HepG2 (cell line): ENCODE results near the gene MARF1. TPM values are rescaled to one million over a fixed set of nuclear protein-coding genes. Genes with fewer than 3 reads are reported as not detected.
A peak's percentile ranks its signal among the peaks of the same experiment; 100 is the strongest.

ENCODE experiments used
- ATAC-seq: fragments of 200-7000 bp; cut with Tn5 transposase; 3 replicates; pipeline ENCODE4 v1.9.1; 2020; ENCODE audit warnings: mild to moderate bottlenecking, moderate library complexity
- BruUV-seq: library from RNA; stranded (reverse); fragments of 400-500 nt; replicated peaks from 2 replicates; lab custom pipeline; 2021; lab: Mats Ljungman, UMichigan
- CTCF ChIA-PET: fragments of 300-600 bp; formaldehyde crosslinking; extraction: SDS; loops from one replicate; lab custom pipeline; 2021; ENCODE audit warnings: low total read pairs, inconsistent platforms, low intra/inter-chr PET ratio; lab: Yijun Ruan, JAX
- POLR2A ChIA-PET: fragments of 350-600 bp; sonication (Branson Sonifier 250); formaldehyde crosslinking; loops from one replicate; lab custom pipeline; 2020; ENCODE audit warnings: antibody characterized with exemption, inconsistent platforms; lab: Yijun Ruan, JAX
- DNase-seq: peaks from one replicate; pipeline ENCODE4 v3.0.0-alpha.2; 2015; ENCODE audit warnings: low spot score
- FAIRE-seq: peaks from 3 replicates; lab custom pipeline; 2011; peaks lifted over from hg19 to GRCh38; lab: Jason Lieb, UNC
- H2AFZ ChIP-seq: one replicate; pipeline ENCODE4 v1.6.1; 2011; ENCODE audit warnings: low read length, inconsistent platforms
- H3K27ac ChIP-seq: fragments of 300-600 bp; 3 replicates; pipeline ENCODE4 v1.8.0; 2011; ENCODE audit warnings: mixed run types, mild to moderate bottlenecking, mixed read lengths, low read length, inconsistent platforms; ENCODE audit not compliant: insufficient read depth; ENCODE audit errors: extremely low read length
- H3K27me3 ChIP-seq, 2 experiments: fragments of 200-600 bp in 1 of 2; 2 replicates in 1 of 2; 3 replicates in 1 of 2; pipeline versions ENCODE4 v1.6.0 to v1.8.0; 2011; ENCODE audit warnings: low read length in 2 of 2, mild to moderate bottlenecking in 2 of 2, moderate library complexity in 2 of 2, inconsistent platforms in 1 of 2; ENCODE audit not compliant: insufficient read depth in 2 of 2, control insufficient read depth in 1 of 2
- H3K36me3 ChIP-seq, 2 experiments: fragments of 200-600 bp in 1 of 2; replicated peaks in 1 of 2; 2 replicates in 1 of 2; 3 replicates in 1 of 2; pipeline versions ENCODE4 v1.5.1 to v1.8.0; 2011; ENCODE audit warnings: low read length in 2 of 2, inconsistent platforms in 1 of 2; ENCODE audit not compliant: insufficient read depth in 2 of 2, control insufficient read depth in 1 of 2
- H3K4me1 ChIP-seq: 2 replicates; pipeline ENCODE4 v1.5.1; 2012; ENCODE audit warnings: low read length, inconsistent platforms; ENCODE audit not compliant: insufficient read depth
- H3K4me2 ChIP-seq: 2 replicates; pipeline ENCODE4 v1.6.0; 2011; ENCODE audit warnings: low read depth, low read length, inconsistent platforms
- H3K4me3 ChIP-seq, 3 experiments: fragments of 200-600 bp in 1 of 3; sonication (generic), shearing (Covaris generic) in 1 of 3; replicated peaks in 1 of 3; 2 replicates each; pipeline ENCODE4 v1.5.1; 2011 to 2016; ENCODE audit warnings: low read length in 3 of 3, inconsistent platforms in 2 of 3, low read depth in 2 of 3, mild to moderate bottlenecking in 2 of 3, control low read depth in 1 of 3, mixed read lengths in 1 of 3; ENCODE audit not compliant: insufficient read depth in 1 of 3
- H3K79me2 ChIP-seq: one replicate; pipeline ENCODE4 v1.6.1; 2011; ENCODE audit warnings: low read length, inconsistent platforms; ENCODE audit not compliant: insufficient read depth
- H3K9ac ChIP-seq: 2 replicates; pipeline ENCODE4 v1.6.0; 2011; ENCODE audit warnings: mild to moderate bottlenecking, low read depth, low read length, inconsistent platforms; ENCODE audit not compliant: insufficient read depth
- H3K9me3 ChIP-seq: 2 replicates; pipeline ENCODE4 v1.5.1; 2012; ENCODE audit warnings: mild to moderate bottlenecking, low read length
- H4K20me1 ChIP-seq: 2 replicates; pipeline ENCODE4 v1.6.0; 2011; ENCODE audit warnings: inconsistent platforms, mild to moderate bottlenecking, low read length, moderate library complexity; ENCODE audit not compliant: insufficient read depth
- ARID4A ChIP-seq: sonication (generic); formaldehyde crosslinking; IDR thresholded peaks from 2 replicates; pipeline ENCODE4 v1.5.0; 2020; ENCODE audit warnings: mild to moderate bottlenecking, missing genetic modification reagents, borderline replicate concordance
- CBFB ChIP-seq: sonication (generic); formaldehyde crosslinking; IDR thresholded peaks from 2 replicates; pipeline ENCODE4 v1.4.0; 2020; ENCODE audit warnings: missing genetic modification reagents
- CC2D1A ChIP-seq: sonication (generic); formaldehyde crosslinking; IDR thresholded peaks from 2 replicates; pipeline ENCODE4 v1.8.1; 2023; ENCODE audit warnings: mild to moderate bottlenecking, missing genetic modification reagents
- CSRNP2 ChIP-seq: sonication (generic); formaldehyde crosslinking; conservative IDR thresholded peaks from 2 replicates; pipeline ENCODE4 v1.8.0; 2022; ENCODE audit warnings: low read depth, missing genetic modification reagents
- FOXA1 ChIP-seq, 2 experiments: fragments of 450-650 bp in 1 of 2; sonication (generic) in 1 of 2; formaldehyde crosslinking in 1 of 2; IDR thresholded peaks; 2 replicates each; pipeline versions ENCODE4 v1.4.0 to v1.6.1; 2016 to 2020; ENCODE audit warnings: missing genetic modification reagents in 1 of 2
- GTF3A ChIP-seq: sonication (generic); formaldehyde crosslinking; conservative IDR thresholded peaks from 2 replicates; pipeline ENCODE4 v1.4.0; 2020; ENCODE audit warnings: mild to moderate bottlenecking, missing genetic modification reagents
- HOXA3 ChIP-seq: sonication (generic); formaldehyde crosslinking; IDR thresholded peaks from 2 replicates; pipeline ENCODE4 v1.5.0; 2020; ENCODE audit warnings: missing genetic modification reagents
- IRX3 ChIP-seq: sonication (generic); formaldehyde crosslinking; IDR thresholded peaks from 2 replicates; pipeline ENCODE4 v1.8.1; 2023; ENCODE audit warnings: mild to moderate bottlenecking, low read depth, missing genetic modification reagents, borderline replicate concordance
- KDM4B ChIP-seq: sonication (generic); formaldehyde crosslinking; IDR thresholded peaks from 2 replicates; pipeline ENCODE4 v1.4.0; 2020; ENCODE audit warnings: missing genetic modification reagents
- PHF21A ChIP-seq: sonication (generic); formaldehyde crosslinking; IDR thresholded peaks from 2 replicates; pipeline ENCODE4 v1.5.0; 2020; ENCODE audit warnings: mild to moderate bottlenecking, missing genetic modification reagents
- POGZ ChIP-seq: sonication (generic); formaldehyde crosslinking; IDR thresholded peaks from 2 replicates; pipeline ENCODE4 v1.4.0; 2020; ENCODE audit warnings: mild to moderate bottlenecking, missing genetic modification reagents
- RELA ChIP-seq: sonication (generic); formaldehyde crosslinking; IDR thresholded peaks from 2 replicates; pipeline ENCODE4 v1.4.0; 2020; ENCODE audit warnings: missing genetic modification reagents
- RNF2 ChIP-seq: fragments of 450-650 bp; conservative IDR thresholded peaks from 2 replicates; pipeline ENCODE4 v1.6.1; 2016; ENCODE audit warnings: low read depth
- TFE3 ChIP-seq: IDR thresholded peaks from 2 replicates; pipeline ENCODE4 v1.6.1; 2016
- TOE1 ChIP-seq: sonication (generic); formaldehyde crosslinking; IDR thresholded peaks from 2 replicates; pipeline ENCODE4 v1.4.0; 2020; ENCODE audit warnings: mild to moderate bottlenecking, missing genetic modification reagents
- ZBTB38 ChIP-seq: sonication (generic); formaldehyde crosslinking; IDR thresholded peaks from 2 replicates; pipeline ENCODE4 v1.5.1; 2020; ENCODE audit warnings: mild to moderate bottlenecking, missing genetic modification reagents
- ZNF180 ChIP-seq: sonication (generic); formaldehyde crosslinking; IDR thresholded peaks from 2 replicates; pipeline ENCODE4 v1.4.0; 2020; ENCODE audit warnings: low read depth, missing genetic modification reagents, borderline replicate concordance
- ZNF737 ChIP-seq: sonication (generic); formaldehyde crosslinking; IDR thresholded peaks from 2 replicates; pipeline ENCODE4 v1.5.0; 2020; ENCODE audit warnings: missing genetic modification reagents, mild to moderate bottlenecking, borderline replicate concordance
- ZSCAN9 ChIP-seq: IDR thresholded peaks from 2 replicates; pipeline ENCODE4 v1.6.1; 2016; ENCODE audit warnings: borderline replicate concordance
- WGBS: methylation state at CpG from one replicate; pipeline ENCODE4 v1.1.6; 2017; ENCODE audit warnings: low lambda C conversion rate; 5-methylcytosine and 5-hydroxymethylcytosine counted together
- in situ Hi-C: cut with HindIII; loops from 2 replicates; pipeline ENCODE4 v1.10.0; 2017; ENCODE audit warnings: low pct_unique_long_range_greater_than_20kb; ENCODE audit not compliant: extremely low pct_ligation_motif_present
- intact Hi-C: fragments of 100-400 bp; cut with micrococcal nuclease; formaldehyde crosslinking; loops from one replicate; pipeline ENCODE4 v1.10.0; 2022; ENCODE audit not compliant: unreplicated experiment
- polyA plus RNA-seq, 8 experiments: library from polyadenylated mRNA; depleted of rRNA in 3 of 8; stranded (reverse) in 7 of 8; unstranded in 1 of 8; fragments of >200 nt; fragmentation: Illumina TruSeq in 4 of 8; extraction: Trizol in 4 of 8; gene quantifications; 2 replicates each; pipeline versions ENCODE4 v1.2.1 to v1.2.3, GENCODE V29; 2011 to 2016; ENCODE audit warnings: low read depth in 4 of 8, missing spikeins in 1 of 8, mixed read lengths in 1 of 8; ENCODE audit not compliant: insufficient read depth in 1 of 8
- total RNA-seq, 5 experiments: library from RNA; depleted of rRNA; stranded (reverse); fragments of >200 nt; fragmentation: Illumina TruSeq; extraction: Trizol; gene quantifications; 2 replicates each; pipeline ENCODE4 v1.2.3, GENCODE V29; 2016; ENCODE audit warnings: low read depth in 1 of 5

Gene MARF1
- total and polyA plus RNA-seq, 2 of the 13 experiments (the other 11 are each of a cell fraction or from before 2014, with no cell fraction given): 8.7 to 20.7 TPM

GRCh38 chr16:15605839-15606517, 37.0 kb downstream of the MARF1 start:
- no peak overlapping the region for H3K27ac ChIP-seq
- 96% methylated on average over 13 of the region's 13 CpGs for WGBS
- no peak for FAIRE-seq
- TF ChIP-seq TFE3 (CRISPR knock-in tag) (no peak), RNF2 (no peak), CBFB (CRISPR knock-in tag) (no peak), ZNF737 (CRISPR knock-in tag) (0 out of 2 replicates have a peak, but pooled peaks have one; percentile 34), TOE1 (no peak), ZSCAN9 (no peak), HOXA3 (CRISPR knock-in tag) (no peak), IRX3 (CRISPR knock-in tag) (no peak), PHF21A (CRISPR knock-in tag) (no peak), KDM4B (CRISPR knock-in tag) (no peak), CC2D1A (CRISPR knock-in tag) (no peak), ZBTB38 (CRISPR knock-in tag) (0 out of 2 replicates have a peak, but pooled peaks have one; percentile 28), ARID4A (CRISPR knock-in tag) (no peak), POGZ (CRISPR knock-in tag) (no peak), GTF3A (CRISPR knock-in tag) (no peak), ZNF180 (no peak), FOXA1 (IDR thresholded peaks at IDR 0.05) (no peak), FOXA1 (CRISPR knock-in tag; IDR thresholded peaks at IDR 0.05) (no peak), CSRNP2 (CRISPR knock-in tag) (no peak), RELA (CRISPR knock-in tag) (no peak)

More at GRCh38 chr16:15605839-15606517, 37.0 kb downstream of the MARF1 start:
- DNase-seq: no peak
- Histone ChIP-seq H3K79me2 (no peaks in the 10 kb centered on the region), H3K4me3 (no peak overlapping the region), H3K4me1 (peaks cover 47% of the 10 kb centered on the region), H4K20me1 (no peaks in the 10 kb centered on the region), H3K9ac (no peak overlapping the region), H3K36me3 (peaks cover 35 to 56% of the 10 kb centered on the region in 2 experiments), H3K9me3 (no peaks in the 10 kb centered on the region), H3K27me3 (no peaks in the 10 kb centered on the region), H3K4me2 (no peak overlapping the region), H2AFZ (no peak overlapping the region)
- intact Hi-C loops (no loop called here), in situ Hi-C loops (no loop called here)
- no TSS peak for BruUV-seq
- ChIA-PET POLR2A (interaction anchor here (0.7 to 6.0 kb wide), 4 partner anchors 15 to 37 kb away, joined by 3 to 89 read pairs (median 52); partner anchors contain the start of gene MARF1), CTCF (no interaction called here)
- no peak for ATAC-seq
